GM12875 (cell line): ENCODE results near the gene ICAM4.
A peak's percentile ranks its signal among the peaks of the same experiment; 100 is the strongest.
"Not testable (repeated sequence)": the region's sequence is repeated elsewhere in the genome, so short reads cannot be mapped to it uniquely, and the experiment has no call there.

Source experiments
- H3K4me3 ChIP-seq: one replicate; pipeline ENCODE4 v1.5.1; 2011; ENCODE audit warnings: low read depth, low read length, control low read depth
- TF ChIP-seq, protein P1 (sequence below): IDR thresholded peaks from 2 replicates; pipeline ENCODE4 v1.5.1; 2011; ENCODE audit warnings: low read depth, mild to moderate bottlenecking, control low read depth, inconsistent platforms, low read length, moderate library complexity, borderline replicate concordance; ENCODE audit not compliant: insufficient read depth

ICAM4 gene

GRCh38 chr19:10332965-10333757, 46.4 kb downstream of the ICAM4 start, which contains the start of gene RAVER1:
Gene RAVER1, minus strand, starts transcription at chr19:10333529. Its CDS starts 22 bp downstream, at chr19:10333507.
- TF ChIP-seq, protein P1, sequence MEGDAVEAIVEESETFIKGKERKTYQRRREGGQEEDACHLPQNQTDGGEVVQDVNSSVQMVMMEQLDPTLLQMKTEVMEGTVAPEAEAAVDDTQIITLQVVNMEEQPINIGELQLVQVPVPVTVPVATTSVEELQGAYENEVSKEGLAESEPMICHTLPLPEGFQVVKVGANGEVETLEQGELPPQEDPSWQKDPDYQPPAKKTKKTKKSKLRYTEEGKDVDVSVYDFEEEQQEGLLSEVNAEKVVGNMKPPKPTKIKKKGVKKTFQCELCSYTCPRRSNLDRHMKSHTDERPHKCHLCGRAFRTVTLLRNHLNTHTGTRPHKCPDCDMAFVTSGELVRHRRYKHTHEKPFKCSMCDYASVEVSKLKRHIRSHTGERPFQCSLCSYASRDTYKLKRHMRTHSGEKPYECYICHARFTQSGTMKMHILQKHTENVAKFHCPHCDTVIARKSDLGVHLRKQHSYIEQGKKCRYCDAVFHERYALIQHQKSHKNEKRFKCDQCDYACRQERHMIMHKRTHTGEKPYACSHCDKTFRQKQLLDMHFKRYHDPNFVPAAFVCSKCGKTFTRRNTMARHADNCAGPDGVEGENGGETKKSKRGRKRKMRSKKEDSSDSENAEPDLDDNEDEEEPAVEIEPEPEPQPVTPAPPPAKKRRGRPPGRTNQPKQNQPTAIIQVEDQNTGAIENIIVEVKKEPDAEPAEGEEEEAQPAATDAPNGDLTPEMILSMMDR: no peak
- peak within 1 kb of the TSS; percentile 64 for H3K4me3 ChIP-seq

DNA sequence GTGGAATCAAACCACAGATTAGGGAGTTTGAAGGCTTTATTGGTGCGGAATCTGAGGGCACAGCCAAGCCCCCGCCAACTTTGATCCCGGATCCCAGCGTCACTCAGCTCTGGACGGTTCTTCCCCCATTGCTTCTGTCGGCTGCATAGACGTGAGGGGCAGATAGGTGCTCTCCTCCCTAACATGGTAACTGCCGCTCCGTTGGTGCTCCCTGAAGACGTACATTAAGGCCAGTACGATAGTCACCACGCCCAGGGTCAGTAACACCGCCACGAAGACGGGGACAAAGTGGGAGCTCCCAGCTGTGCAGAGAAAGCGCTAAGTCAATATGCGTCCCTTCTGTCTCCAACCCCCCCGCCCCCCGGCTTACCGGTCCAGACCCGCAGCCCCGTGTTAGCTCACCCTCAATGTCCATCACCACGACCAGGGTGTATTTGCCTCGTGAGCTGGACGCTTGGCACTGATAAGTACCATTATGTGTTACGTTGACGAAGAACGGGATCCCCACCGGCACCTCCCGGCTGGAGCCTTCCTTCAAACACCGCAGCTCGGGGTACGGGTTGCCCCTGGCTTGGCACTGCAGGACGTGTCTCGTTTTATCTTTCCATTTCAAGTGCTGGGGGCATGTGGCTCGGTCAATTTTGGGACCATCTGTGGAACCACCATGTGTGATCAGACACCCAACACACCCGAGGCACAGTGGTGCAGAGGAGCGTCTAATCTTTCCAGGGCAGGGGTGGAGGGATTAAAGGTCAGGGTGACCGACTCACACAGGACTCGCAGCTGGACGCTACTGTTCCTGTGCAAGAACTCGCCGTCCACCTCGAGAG, 47.2 kb downstream of the ICAM4 start:
- peak overlapping the region; percentile 64 for H3K4me3 ChIP-seq
- TF ChIP-seq, protein P1: no peak

DNA sequence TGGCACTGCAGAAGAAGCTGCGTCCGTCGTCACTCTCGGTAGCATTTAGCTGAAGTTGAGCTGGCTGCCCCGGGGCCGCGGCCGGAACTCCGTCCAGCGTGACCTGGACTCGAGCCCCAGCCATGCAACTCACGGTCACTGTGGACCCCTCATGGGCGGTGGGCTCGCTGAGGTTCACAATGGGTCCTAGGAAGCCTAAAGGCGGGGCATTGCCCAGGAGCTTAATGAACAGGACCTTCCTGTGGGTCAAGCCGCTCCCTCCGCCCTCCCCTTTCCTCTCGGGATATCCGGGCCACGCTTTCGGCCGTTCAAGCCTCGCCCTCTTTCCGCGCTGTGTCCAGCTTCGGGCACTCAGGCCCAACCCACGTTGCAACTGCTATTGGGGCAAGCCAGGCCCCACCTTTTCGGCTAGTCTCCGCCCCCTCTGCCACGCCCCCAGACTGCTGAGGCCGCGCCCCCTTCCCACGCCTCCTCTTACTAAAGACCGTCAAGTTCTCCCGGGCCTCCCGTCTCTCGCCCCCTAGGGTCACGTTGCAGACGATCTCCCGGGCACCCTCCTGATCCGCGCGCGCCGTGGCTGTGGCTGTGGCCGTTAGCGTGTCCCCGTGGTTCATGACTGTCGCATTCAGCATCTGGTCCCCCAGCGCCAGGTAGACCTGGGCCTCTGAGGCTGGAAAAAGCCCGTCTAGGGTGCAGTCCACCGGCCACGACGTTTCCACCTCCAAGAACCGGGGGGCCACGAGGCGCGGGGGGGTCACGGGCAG, 48.0 kb downstream of the ICAM4 start:
- no peak overlapping the region for H3K4me3 ChIP-seq
- TF ChIP-seq, protein P1: no peak

GRCh38 chr19:10335352-10335985, 48.7 kb downstream of the ICAM4 start:
- TF ChIP-seq, protein P1: no peak
- no peak overlapping the region for H3K4me3 ChIP-seq

- H3K4me3 ChIP-seq: not testable (repeated sequence)
Observed at GRCh38 chr19:10336725-10337124, 50.0 kb downstream of the ICAM4 start.
